HG03280 (cell line): ENCODE data around the gene TUBB2B.
"Not testable (repeated sequence)": the region's sequence is repeated elsewhere in the genome, so short reads cannot be mapped to it uniquely, and the experiment has no call there.

ENCODE experiments used
- ATAC-seq: cut with Tn5 transposase; IDR thresholded peaks from one replicate; pipeline ENCODE4 v1.9.1; 2021; ENCODE audit warnings: mild to moderate bottlenecking, moderate library complexity; ENCODE audit not compliant: unreplicated experiment

TUBB2B gene

DNA sequence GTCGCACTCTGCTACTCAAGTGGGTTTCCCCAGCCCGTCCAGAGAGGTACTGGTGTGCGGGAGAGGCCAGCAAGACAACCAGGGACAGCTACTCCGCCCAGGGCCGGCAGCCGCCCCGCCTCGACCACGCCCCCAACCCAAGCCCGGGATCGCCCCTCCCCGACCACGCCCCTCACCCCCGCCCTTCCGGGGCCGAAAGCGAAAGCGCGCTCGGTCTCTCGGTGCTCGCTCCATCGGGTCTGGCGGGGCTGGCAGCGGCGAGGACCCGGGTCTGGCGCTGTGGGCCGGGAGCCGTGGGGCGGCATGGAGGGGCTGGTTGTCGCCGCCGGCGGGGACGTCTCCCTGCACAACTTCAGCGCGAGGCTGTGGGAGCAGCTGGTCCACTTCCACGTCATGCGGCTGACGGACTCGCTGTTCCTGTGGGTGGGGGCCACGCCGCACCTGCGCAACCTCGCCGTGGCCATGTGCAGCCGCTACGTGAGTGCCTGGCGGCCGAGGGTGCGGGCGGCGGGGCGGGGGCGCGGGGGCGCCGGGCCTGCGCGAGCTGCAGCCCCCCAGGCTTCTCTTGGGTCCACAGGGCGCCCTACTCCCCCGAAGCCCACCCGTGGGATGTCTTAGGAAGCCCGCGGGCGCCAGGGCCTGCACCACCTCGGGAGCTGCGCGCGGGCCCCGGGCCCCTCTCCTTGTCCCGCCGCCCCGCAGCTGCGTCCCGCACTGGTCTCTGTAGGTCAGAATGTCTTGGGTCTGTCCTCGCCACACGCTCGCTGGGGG, 31.5 kb upstream of the TUBB2B start, which contains the start of gene PSMG4:
PSMG4 (plus strand) TSS at position 228 of the 771 bp plus-strand sequence; CDS start at position 304, 76 bp downstream.
- peak; percentile 84 for ATAC-seq

DNA sequence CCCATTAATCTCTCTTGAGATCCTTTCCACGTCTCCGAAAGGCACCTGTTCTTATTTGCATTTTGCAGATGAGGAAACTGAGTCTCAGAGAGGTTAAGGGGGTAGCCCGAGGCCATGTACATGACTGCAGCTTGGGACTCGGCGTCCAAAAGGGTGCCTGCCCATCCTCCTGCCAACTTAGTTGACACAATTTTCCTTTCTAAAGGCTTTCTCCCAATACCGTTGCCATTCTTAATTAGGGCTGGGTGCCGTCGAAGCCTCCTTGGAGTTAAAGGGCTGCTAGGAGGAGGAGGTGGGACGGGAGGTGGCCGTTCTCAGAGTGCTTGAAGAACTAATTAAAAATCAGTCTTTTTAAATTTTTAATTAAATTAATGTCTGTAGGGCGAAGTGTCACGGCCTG, 30.7 kb upstream of the TUBB2B start:
- ATAC-seq = no peak

GRCh38 chr6:3253597-3253961, 26.1 kb upstream of the TUBB2B start:
- ATAC-seq = no peak

GRCh38 chr6:3252861-3253596, 25.6 kb upstream of the TUBB2B start:
- ATAC-seq = no peak

DNA sequence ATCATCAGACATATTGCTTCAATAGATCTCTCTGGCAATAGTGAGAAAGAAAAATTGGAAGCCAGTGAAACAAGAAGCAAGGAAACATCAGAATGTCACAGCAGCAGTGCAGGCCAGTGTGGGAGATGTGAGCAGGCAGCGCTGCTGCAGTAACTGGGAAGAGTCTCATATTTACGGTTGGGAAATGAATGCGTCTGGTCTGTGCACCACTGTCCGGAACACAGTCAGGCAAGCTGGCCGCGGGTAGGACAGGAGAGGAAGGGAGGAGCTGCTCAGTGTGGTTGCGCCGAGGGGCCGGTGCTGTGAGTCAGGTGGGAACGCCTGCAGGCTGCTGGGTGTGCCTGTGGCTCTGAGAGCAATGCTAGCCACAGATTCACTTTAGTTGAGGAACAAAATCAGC, 24.9 kb upstream of the TUBB2B start:
- no peak for ATAC-seq

DNA sequence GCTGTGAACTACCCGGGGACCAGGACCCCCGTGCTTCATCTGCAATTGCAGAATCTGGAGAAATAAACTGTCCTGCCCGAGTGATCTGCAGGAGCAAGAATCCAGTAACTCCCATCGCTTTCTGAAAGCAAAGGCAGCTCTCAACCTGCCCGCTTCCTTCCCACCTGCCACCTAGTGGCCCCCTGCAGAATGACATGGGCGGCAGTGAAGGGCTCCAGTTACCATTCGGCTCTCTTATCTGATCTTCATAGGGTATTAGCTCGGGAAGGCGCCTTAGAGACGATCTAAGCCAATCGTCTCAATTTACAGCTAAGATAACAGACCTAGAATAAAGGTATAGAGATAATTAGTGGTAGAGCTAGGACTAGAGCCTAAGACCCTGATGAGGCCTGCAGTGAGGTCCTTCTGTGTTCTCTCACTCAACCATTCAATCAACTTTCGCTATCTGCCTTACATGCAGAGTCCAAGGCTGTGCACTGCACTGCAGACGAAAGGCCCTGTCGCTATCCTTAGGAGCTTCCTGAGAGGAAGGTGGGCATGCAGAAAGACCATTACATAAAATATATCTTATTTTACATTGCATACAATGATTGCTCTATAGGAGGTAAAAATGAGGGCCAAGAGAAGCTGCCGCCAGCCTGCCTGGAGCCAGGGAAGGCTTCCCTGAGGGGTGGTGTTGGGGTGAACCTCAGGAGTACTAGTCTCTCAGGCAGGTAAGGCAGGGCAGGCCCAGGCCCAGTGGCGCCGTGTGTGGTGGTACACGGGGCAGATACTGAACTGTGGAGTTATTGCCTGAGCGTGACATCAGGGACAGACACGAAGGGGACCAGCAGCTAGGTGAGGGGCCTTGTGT, 24.2 kb upstream of the TUBB2B start:
- peak; percentile 84 for ATAC-seq

GRCh38 chr6:3250231-3250675, 22.8 kb upstream of the TUBB2B start:
- no peak for ATAC-seq

DNA sequence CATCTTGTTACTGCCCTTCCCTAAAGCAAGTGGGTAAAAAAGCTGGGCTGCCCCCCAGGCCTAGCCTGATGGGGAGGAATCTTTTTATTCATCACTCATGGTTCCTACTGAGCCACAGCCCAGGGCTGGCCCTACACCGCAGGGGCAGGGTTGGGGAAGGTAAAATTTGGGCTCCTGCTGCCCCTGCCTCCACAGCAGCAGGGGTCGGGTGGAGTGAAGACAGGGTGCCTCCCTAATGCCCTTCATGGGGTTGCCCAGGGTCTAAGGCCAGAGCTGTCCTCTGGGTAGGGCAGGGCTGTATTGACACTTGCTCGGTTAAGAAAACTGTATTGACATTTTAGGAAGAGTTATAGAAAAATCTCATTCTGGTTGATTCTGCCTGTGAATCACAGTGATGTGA, 22.4 kb upstream of the TUBB2B start:
- ATAC-seq = no peak

DNA sequence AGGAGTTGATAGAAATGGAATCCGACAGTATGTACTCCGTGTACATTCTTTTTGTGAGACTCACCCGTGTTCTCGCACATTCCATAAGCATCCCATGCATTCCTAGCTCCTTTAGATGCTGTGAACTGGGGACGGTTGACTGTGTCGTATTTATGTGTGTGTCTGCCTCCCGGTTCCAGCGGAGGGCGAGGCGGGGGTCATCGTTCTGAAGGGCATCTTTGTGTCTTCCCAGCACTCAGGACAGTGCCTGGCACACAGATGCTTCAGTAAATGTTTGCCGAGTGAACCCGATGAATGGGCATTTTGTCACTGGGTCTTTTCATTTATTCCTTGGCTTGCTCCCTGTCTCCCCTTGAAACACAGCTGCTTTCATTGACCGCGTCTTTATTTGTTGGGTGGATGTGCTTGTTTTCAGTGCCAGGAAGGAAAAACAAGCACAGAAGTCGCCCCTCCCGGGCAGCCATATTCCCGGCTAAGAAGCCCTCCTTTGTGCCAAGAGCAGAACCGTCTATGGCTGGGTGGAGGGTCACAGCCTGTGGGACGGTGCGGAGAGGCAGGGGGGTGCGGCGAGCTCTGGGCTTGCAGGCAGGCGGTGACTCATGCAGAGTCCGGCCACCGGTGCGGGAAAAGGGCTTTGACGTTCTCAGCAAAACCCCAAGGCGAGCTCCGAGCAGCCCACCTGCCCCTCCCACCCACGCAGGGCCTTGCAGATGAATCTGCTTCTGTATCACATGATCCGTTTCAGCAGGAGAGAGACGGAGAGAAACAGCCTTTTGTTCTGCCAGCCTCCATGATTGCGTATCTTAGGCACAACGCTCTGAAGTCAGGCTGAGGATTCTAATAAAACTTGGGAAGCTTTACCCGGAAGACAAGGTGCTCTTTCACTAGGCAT, 20.0 kb upstream of the TUBB2B start:
- no peak for ATAC-seq

DNA sequence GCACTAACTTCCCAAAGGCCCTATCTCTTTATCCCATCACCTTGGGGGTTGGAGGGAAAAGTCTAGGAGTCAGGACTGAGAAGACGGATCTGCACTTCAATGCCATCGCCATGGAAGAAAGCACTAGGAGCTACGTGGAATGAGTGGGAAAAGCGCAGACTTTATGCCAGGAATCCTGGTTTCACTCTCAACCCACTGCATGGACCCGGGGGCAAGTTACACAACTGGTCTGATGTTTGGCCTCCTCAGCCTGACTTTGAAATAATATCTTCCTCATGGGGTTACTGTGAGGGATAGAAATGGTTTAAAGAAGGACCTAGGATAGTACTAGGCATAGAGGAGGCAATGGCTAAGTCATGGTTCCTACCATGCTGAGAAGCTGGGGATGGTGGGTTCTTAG, 17.8 kb upstream of the TUBB2B start:
- no peak for ATAC-seq

DNA sequence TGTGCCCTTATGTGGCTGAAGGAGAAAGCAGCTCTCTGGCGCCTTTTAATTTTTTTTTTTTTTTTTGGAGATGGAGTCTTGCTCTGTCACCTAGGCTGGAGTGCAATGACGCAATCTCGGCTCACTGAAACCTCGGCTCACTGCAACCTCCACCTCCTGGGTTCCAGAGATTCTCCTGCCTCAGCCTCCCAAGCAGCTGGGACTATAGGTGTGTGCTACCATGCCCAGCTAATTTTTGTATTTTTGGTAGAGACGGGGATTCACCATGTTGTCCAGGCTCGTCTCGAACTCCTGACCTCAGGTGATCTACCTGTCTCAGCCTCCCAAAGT, 17.3 kb upstream of the TUBB2B start:
- not testable (repeated sequence) for ATAC-seq

- no peak for ATAC-seq
Observed at GRCh38 chr6:3244003-3244831, 16.8 kb upstream of the TUBB2B start.

DNA sequence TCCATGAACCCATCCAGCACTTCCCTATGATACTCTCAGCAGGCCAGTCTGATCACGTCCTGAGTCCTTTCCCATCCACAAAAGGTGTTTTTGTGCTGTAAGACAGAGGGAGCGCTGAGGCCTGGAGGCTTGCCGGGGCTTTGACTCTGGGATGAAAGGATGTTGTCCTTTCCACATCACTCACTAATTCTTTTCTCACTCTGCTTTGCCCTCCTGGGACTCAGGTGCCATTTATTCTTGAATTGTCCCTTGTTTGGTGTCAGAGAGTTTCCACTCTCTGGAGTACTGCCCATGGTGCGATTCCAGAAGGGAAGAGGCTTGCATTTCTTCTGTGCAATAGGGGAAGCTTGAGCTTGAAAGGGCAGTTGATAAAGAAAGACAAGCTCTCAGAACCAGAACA, 15.3 kb upstream of the TUBB2B start:
- no peak for ATAC-seq

DNA sequence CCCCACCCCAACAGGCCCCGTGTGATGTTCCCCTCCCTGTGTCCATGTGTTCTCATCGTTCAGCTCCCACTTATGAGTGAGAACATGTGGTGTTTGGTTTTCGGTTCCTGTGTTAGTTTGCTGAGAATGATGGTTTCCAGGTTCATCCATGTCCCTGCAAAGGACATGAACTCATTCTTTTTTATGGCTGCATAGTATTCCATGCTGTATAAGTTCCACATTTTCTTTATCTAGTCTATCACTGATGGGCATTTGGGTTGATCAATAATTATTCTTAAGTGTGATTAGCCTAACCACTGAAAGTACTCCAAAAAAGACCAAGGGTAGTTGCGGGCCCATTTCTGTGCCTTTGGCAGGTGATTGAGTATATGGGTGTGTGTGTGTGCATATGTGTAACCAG, 14.3 kb upstream of the TUBB2B start:
- ATAC-seq = not testable (repeated sequence)

DNA sequence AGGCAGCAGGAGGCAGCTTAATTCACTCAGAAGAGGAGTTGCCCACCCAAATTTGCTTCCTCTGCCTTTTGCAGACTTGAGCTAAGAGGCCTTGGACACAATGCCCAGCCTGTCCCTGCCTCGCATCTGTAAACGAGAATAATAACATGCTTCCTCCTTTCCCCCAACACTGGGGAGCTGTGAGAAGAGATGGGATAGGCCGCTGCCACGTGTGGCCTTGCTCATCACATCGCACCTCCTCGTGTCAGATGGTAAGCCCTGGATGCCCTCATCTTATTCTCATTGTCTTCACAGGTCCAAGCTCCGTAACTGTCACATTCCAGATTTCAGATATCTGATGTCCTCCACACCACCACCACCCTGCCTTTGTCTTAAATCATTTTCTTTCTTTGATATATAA, 13.1 kb upstream of the TUBB2B start:
- ATAC-seq = no peak

DNA sequence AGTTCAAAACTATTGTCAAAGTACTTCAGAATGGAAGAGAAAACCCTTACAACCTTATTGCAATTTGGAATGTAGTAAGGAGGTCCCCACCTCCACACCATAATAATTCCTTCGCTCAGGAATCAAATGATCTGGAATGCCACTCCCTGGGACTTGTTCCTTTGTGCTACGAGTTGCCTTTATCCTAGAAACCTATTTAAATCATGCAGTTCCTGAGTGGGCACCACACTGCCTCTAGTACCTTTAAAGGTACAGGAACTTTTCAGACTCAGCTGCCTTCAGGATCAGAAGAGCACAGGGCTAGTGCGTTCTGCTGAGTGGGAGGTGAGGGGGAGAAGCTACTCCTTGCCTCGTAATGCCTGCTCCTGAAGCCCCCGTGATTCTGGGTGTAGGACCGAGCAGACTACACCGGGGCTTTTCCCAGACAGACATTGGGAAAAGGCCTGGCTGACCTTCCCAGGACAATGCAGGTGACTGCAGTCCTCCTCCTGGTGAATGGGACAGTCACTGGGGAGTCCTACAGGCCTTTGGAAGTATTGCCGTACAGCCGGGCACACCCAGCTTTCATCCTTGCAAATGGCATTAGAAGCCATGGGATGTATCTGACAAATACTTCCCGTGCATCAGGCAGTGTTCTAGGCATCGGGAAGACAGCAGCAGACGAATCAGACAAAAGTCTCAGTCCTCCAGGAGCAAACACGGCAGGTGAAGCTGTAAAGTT, 11.8 kb upstream of the TUBB2B start:
- no peak for ATAC-seq

- ATAC-seq = no peak
Observed at GRCh38 chr6:3237761-3238662, 10.6 kb upstream of the TUBB2B start.

DNA sequence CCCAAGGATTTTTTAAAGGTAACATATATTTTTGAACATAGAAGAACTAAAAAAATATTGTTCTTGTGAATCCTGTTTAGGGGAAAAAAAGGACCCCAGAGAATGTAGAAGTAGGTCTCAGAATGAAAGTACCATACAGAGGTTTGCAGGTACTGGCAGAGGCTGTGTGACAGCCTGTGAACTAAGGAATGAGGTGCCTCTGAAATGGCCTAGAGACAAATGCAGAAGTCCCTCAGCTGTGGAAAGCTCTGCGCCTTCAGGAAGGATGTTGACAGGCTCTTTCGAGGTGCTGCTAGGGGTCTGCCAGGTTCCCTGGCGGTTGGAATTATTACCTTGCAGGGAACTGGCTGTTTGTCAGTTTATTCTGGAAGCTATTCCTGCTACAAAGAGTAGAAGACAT, 8.6 kb upstream of the TUBB2B start:
- no peak for ATAC-seq
